ENCODE measurements around the gene BCAS4.

DNA sequence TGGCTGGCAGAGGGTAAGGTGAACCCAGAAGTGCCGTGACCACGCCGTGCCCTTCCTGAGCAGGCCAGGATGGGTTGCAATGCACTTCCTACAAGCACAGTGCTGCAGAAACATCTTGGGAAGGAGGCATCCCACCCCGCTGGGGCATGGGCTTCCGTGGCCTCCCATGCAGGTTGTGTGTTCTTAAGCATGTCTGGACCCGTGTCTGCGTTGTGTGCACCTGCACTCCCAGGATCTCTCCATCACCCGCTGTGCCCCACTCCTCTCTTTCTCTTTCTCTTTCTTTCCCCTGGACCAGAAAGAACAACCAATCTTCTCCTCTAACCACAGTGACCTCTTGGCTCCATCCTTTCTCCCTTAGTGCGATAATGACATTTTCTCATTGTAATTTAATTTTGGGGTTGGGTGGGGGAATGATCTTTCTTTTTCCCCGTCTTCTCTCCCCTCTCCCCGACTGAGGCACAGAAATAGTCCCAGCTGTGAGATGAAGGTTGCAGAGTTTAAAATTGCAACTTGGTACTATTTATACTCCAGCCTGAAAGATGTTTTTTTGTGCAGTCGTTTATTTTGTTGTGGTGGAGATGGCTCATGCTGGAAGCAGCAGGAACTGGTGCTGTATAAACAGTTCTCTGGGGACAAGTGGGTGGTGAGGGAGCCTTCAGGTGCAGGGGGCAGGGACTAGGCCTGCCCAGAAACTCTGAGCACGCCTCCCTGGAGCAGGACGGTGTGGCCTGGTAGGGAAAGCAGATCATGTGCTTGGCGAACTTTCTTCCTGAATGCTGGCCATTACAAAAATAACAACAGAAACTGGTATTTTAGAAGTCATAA is 20.5 kb downstream of the BCAS4 start:
- TF ChIP-seq, protein P1, sequence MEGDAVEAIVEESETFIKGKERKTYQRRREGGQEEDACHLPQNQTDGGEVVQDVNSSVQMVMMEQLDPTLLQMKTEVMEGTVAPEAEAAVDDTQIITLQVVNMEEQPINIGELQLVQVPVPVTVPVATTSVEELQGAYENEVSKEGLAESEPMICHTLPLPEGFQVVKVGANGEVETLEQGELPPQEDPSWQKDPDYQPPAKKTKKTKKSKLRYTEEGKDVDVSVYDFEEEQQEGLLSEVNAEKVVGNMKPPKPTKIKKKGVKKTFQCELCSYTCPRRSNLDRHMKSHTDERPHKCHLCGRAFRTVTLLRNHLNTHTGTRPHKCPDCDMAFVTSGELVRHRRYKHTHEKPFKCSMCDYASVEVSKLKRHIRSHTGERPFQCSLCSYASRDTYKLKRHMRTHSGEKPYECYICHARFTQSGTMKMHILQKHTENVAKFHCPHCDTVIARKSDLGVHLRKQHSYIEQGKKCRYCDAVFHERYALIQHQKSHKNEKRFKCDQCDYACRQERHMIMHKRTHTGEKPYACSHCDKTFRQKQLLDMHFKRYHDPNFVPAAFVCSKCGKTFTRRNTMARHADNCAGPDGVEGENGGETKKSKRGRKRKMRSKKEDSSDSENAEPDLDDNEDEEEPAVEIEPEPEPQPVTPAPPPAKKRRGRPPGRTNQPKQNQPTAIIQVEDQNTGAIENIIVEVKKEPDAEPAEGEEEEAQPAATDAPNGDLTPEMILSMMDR (conservative IDR thresholded peaks at IDR 0.05; ENCODE audit: low read depth in 2 of 2), result no peak
- TF ChIP-seq, protein P2, sequence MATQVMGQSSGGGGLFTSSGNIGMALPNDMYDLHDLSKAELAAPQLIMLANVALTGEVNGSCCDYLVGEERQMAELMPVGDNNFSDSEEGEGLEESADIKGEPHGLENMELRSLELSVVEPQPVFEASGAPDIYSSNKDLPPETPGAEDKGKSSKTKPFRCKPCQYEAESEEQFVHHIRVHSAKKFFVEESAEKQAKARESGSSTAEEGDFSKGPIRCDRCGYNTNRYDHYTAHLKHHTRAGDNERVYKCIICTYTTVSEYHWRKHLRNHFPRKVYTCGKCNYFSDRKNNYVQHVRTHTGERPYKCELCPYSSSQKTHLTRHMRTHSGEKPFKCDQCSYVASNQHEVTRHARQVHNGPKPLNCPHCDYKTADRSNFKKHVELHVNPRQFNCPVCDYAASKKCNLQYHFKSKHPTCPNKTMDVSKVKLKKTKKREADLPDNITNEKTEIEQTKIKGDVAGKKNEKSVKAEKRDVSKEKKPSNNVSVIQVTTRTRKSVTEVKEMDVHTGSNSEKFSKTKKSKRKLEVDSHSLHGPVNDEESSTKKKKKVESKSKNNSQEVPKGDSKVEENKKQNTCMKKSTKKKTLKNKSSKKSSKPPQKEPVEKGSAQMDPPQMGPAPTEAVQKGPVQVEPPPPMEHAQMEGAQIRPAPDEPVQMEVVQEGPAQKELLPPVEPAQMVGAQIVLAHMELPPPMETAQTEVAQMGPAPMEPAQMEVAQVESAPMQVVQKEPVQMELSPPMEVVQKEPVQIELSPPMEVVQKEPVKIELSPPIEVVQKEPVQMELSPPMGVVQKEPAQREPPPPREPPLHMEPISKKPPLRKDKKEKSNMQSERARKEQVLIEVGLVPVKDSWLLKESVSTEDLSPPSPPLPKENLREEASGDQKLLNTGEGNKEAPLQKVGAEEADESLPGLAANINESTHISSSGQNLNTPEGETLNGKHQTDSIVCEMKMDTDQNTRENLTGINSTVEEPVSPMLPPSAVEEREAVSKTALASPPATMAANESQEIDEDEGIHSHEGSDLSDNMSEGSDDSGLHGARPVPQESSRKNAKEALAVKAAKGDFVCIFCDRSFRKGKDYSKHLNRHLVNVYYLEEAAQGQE (IDR thresholded peaks at IDR 0.05; ENCODE audit: unreplicated experiment), result no peak
- no peak for TF ChIP-seq JUNB (IDR thresholded peaks at IDR 0.05; ENCODE audit: unreplicated experiment)

Data from GM23338 (cell line).